HK-2 (cell line): ENCODE measurements around the gene POLR3GL.
A peak's percentile ranks its signal among the peaks of the same experiment; 100 is the strongest.

Experiments
- DNase-seq: peaks from one replicate; pipeline ENCODE4 v3.0.0-alpha.2; 2018; ENCODE audit not compliant: unreplicated experiment

POLR3GL gene

GRCh38 chr1:145975216-145975615 lies 10.7 kb downstream of the POLR3GL start:
- no peak for DNase-seq

- DNase-seq = no peak
These were observed 12.5 kb downstream of the POLR3GL start for GRCh38 chr1:145977016-145977415.

- peak; percentile 50 for DNase-seq
These were observed 13.3 kb downstream of the POLR3GL start for GRCh38 chr1:145977486-145978470.

GRCh38 chr1:145978471-145978853 lies 14.0 kb downstream of the POLR3GL start:
- no peak for DNase-seq

- DNase-seq = peak; percentile 91
These were observed 14.6 kb downstream of the POLR3GL start for GRCh38 chr1:145978854-145979745.

GRCh38 chr1:145979746-145980456 lies 15.4 kb downstream of the POLR3GL start:
- DNase-seq = no peak

- no peak for DNase-seq
These were observed 16.0 kb downstream of the POLR3GL start for GRCh38 chr1:145980457-145980994.

GRCh38 chr1:145982010-145982723 lies 17.7 kb downstream of the POLR3GL start:
- no peak for DNase-seq

GRCh38 chr1:145983206-145983675 lies 18.8 kb downstream of the POLR3GL start:
- DNase-seq = no peak

- no peak for DNase-seq
These were observed 19.7 kb downstream of the POLR3GL start for GRCh38 chr1:145983960-145984830.

- no peak for DNase-seq
These were observed 20.6 kb downstream of the POLR3GL start for GRCh38 chr1:145985129-145985501.

- DNase-seq = peak; percentile 58
These were observed 21.3 kb downstream of the POLR3GL start for GRCh38 chr1:145985502-145986439.

GRCh38 chr1:145986551-145986950 lies 22.1 kb downstream of the POLR3GL start:
- no peak for DNase-seq

- DNase-seq = no peak
These were observed 23.4 kb downstream of the POLR3GL start for GRCh38 chr1:145987926-145988325.

GRCh38 chr1:145988773-145989172 lies 24.3 kb downstream of the POLR3GL start:
- DNase-seq = no peak

- no peak for DNase-seq
These were observed 25.9 kb downstream of the POLR3GL start for GRCh38 chr1:145990249-145990855.

GRCh38 chr1:145991735-145992412 lies 27.4 kb downstream of the POLR3GL start:
- no peak for DNase-seq

- DNase-seq = no peak
These were observed 28.0 kb downstream of the POLR3GL start for GRCh38 chr1:145992502-145992936.
